ENCODE results near the gene LNP1. TPM values are rescaled to one million over a fixed set of nuclear protein-coding genes. Genes with fewer than 3 reads are reported as not detected.

Gene LNP1
- total and polyA plus RNA-seq, 2 of the 8 experiments (the other 6 are each of a cell fraction or from before 2014, with no cell fraction given), result 6.6 to 8.7 TPM

GRCh38 chr3:100483529-100483928 lies 82.2 kb downstream of the LNP1 start (continued):
- no peak for TF ChIP-seq HDAC2 (IDR thresholded peaks at IDR 0.05; ENCODE audit: borderline replicate concordance in 1 of 2, low read depth in 2 of 2, low read length in 2 of 2)
- TF ChIP-seq GABPA (IDR thresholded peaks at IDR 0.05; ENCODE audit: borderline replicate concordance, insufficient read depth, low read length), result no peak
- no peak for TF ChIP-seq POU5F1 (IDR thresholded peaks at IDR 0.05; ENCODE audit: low read depth, low read length)
- no peak for TF ChIP-seq CTCF (IDR thresholded peaks at IDR 0.05; ENCODE audit: control extremely low read depth in 1 of 3, insufficient read depth in 1 of 3, low read depth in 1 of 3, low read length in 3 of 3)
- no peak for TF ChIP-seq TEAD4 (IDR thresholded peaks at IDR 0.05; ENCODE audit: low read depth, low read length)
